GM20431 (cell line): ENCODE results near the gene PLK3.
"Not testable (repeated sequence)": the region's sequence is repeated elsewhere in the genome, so short reads cannot be mapped to it uniquely, and the experiment has no call there.

Source experiments
- in situ Hi-C: fragments of 300-500 bp; cut with MseI, MboI; formaldehyde crosslinking; loops from one replicate; pipeline ENCODE4 v1.15.0; 2020; ENCODE audit warnings: low sequenced_read_pairs; ENCODE audit not compliant: unreplicated experiment

The PLK3 gene

DNA sequence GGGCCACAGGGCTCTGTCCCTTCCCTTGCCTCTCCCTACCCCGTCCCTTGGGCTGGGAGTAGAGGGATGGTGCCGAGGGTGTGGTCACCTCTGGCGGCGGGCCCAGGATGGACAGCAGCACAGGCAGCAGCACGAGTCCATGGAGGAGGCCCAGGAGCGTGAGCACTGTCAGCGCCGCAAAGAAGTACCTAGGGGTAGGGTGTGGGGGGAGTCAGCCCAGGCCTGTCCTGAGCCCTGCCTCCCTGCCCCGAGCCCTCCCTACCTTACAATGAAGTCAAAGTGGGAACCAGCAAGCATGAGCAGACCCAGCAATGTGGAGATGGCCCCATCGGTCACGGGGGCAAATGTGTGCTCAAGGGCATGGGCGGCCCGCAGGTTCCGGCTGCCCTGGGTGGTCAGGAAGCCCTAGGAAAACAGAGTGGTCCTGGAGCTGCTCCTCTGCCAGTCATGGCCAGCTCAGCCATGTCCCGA is 22.8 kb downstream of the PLK3 start:
- in situ Hi-C loops = loop anchor here (25.0 kb wide), 1 partner anchor 489 kb away; no protein-coding TSS in a partner anchor

GRCh38 chr1:44824392-44824791 is 24.2 kb downstream of the PLK3 start:
- in situ Hi-C loops = loop anchor here (25.0 kb wide), 1 partner anchor 488 kb away; no protein-coding TSS in a partner anchor

DNA sequence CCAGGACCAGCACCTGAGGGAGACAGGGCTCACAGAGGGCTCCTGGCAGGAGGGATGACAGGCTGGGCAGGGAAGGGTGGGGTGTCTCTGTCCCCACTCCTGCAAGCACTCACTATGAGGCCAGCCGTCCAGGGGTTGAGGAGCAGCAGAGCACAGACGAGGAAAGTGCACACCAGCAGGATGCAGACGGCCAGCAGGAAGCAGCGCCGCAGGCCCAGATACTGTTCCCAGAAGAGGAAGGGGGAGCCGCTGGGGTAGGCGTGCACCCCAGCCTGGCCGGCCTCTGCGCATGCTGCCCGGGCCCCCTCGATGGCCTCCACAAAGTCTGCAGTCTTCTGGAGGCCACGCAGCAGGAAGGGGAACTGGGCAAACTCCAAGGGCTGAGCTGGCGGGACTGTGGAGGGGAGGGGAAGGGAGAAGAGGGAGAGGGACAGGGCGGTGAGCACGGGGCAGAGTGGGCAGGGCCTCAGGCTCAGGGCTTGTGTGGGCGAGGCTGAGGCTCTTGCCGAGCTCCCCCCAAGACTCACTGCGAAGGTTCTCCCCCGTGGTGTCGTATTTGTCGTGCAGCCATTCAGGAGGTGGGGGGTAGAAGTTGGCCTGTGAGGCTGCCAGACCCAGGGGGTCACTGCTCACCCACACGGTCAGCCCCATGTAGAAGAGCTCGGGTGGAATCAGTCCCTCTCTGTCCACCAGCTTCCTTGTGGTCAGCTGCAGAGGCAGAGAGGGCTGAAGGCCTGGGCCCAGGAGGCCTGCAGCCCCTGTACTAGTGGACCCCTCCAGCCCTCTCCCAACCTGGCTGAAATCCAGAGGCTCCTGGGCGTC is 26.4 kb downstream of the PLK3 start:
- in situ Hi-C loops = no loop called here

GRCh38 chr1:44827197-44828002 is 27.2 kb downstream of the PLK3 start:
- in situ Hi-C loops = no loop called here

DNA sequence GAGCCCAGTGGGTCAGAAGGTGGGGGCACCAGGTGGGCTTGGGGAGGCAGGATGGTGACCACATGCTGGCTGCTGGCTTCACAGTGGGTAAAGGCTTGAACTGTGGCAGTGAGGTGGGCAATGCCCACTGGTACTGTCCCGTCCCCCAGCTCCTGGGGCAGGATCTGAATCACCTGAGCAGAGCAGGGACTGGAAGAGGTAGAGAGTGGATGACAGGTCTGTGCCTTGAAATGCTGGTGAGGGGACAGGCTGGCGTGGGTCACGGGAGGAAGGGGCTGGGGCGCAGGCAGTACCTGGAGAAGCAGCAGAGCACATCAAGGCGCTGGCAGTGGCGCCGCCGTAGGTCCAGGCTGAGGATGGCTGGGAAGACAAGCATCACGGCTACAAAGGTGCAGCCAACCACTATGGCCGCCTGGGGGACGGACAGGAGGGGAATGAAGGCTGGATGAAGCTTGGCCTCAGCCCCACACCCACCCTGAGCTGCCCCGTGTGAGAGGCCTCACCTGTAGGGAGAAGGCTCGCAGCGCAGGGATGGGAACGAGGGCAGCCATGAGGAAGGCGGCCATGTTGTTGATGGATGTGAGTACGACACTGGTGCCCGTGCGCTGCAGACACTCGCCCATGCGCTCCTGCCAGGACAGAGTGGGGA is 27.9 kb downstream of the PLK3 start:
- in situ Hi-C loops = no loop called here

GRCh38 chr1:44828841-44829440 is 28.8 kb downstream of the PLK3 start:
- in situ Hi-C loops = no loop called here

- in situ Hi-C loops = no loop called here
These were observed 29.6 kb downstream of the PLK3 start for GRCh38 chr1:44829506-44830384.

GRCh38 chr1:44830900-44831304 is 30.7 kb downstream of the PLK3 start:
- in situ Hi-C loops = no loop called here

- in situ Hi-C loops = no loop called here
These were observed 31.3 kb downstream of the PLK3 start for GRCh38 chr1:44831516-44831915.

- in situ Hi-C loops = no loop called here
These were observed 32.0 kb downstream of the PLK3 start for GRCh38 chr1:44832056-44832705.

GRCh38 chr1:44834328-44834727 is 34.2 kb downstream of the PLK3 start:
- in situ Hi-C loops = no loop called here

- in situ Hi-C loops = no loop called here
These were observed 35.8 kb downstream of the PLK3 start for GRCh38 chr1:44835738-44836675.

DNA sequence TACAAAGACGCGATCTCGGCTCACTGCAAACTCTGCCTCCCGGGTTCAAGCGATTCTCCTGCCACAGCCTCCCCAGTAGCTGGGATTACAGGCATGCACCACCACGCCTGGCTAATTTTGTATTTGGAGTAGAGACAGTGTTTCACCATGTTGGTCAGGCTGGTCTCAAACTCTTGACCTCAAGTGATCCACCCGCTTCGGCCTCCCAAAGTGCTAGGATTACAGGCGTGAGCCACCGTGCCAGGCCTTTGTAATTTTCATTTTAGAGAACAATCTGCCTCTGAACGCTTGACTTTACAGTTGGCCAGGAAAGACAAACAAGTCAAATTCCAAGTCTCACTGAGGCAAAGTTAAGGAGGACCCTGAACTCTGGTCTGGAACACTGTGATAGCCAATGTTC is 38.1 kb downstream of the PLK3 start:
- in situ Hi-C loops = not testable (repeated sequence)

GRCh38 chr1:44839576-44839975 is 39.4 kb downstream of the PLK3 start:
- in situ Hi-C loops = no loop called here

- in situ Hi-C loops = no loop called here
These were observed 42.3 kb downstream of the PLK3 start for GRCh38 chr1:44842486-44842861.

DNA sequence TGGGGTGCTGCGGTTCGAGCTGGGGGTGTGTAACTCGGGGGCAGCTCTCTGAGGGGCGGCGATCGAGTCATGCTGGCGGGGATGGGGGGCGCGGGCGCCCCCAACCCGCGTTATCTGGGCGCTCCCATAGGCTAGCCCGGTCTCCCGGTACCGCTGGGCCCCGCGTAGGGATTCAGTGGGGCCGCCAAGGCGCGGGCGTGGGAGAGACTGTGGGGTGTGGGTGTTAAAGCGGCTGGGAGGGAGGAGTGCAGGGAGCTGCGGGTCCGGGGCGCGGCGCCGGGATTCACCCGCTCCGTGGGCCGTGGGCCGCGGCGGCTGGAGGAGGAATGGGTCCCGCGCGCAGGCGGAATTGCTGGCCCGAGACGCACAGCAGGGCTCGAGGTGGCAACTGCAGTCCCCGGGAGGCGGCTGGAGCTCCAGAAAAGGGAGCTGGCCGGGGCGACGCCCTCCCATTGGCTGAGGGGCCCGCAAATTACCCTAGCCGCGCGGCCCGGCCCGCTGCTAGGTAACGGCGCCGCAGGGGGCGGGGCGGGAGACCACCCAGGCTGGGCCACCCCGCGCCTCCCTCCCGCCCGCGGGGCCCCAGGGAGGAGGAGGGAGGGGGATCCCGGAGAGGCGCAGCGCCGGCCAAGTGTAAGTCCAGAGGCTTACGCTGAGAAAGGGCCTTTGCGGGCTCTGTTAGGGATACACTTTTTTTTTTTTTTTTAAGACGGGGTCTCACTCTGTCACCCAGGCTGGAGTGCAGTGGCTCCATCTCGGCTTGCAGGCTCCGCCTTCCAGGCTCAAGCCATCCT is 42.9 kb downstream of the PLK3 start, which contains the start of gene PTCH2:
PTCH2 (minus strand) TSS at position 392 of the 794 bp plus-strand sequence; CDS start at position 71, 321 bp downstream.
- in situ Hi-C loops = no loop called here

- in situ Hi-C loops = no loop called here
These were observed 46.8 kb downstream of the PLK3 start for GRCh38 chr1:44846985-44847384.
